Astrocyte of the spinal cord (primary cell): ENCODE results near the gene USP49.

Experiments
- DNase-seq: peaks from one replicate; pipeline ENCODE4 v3.0.0; 2011; ENCODE audit warnings: low read depth, low spot score
- H3K4me3 ChIP-seq: 2 replicates; pipeline ENCODE4 v1.5.1; 2011; ENCODE audit warnings: low read depth, mild to moderate bottlenecking, low read length, moderate library complexity
- in situ Hi-C: cut with HindIII; loops from 2 replicates; pipeline ENCODE4 v1.10.0; 2017; ENCODE audit warnings: low sequenced_read_pairs
- TF ChIP-seq, protein P1 (sequence below): IDR thresholded peaks from 2 replicates; pipeline ENCODE4 v1.5.1; 2012; ENCODE audit warnings: low read depth, mild to moderate bottlenecking, low read length, inconsistent platforms

Gene USP49

DNA sequence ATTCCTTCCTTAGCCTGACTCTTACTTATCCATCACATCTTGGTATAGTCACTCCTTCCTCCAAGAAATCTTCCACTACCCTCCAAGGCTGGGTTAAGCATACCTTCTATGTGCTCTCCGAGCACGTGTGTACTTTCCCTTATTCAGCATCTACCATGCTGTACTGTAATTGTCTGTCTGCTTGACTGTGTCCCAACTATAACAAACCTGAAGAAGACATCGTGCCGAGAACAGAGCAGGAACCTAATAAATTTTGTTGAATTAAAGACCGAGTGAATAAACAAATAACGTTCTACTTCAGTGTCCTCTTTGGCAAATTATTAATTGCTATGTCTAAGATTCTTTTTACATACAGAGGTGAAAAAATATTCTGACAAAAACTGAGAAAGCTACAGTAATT is 35.8 kb downstream of the USP49 start:
- in situ Hi-C loops, result no loop called here

DNA sequence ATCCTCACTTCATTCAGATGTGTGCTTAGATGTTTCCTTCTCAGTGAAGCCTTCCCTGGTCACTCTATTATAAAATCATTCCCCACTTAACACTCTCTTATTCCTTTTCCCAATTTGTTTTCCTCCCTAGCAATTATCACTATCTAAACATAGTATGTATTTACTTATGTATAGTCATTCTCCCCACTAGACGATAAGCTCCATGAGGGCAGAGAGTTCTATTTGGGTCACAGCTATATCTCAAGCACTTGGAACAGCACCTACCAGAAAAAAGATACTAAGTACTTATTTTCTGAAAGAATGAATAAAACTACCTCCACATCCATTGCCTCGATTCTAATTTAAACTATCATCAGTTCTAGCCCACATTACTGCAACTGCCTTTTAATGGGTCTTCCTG is 36.5 kb downstream of the USP49 start:
- DNase-seq, result no peak
- TF ChIP-seq, protein P1, sequence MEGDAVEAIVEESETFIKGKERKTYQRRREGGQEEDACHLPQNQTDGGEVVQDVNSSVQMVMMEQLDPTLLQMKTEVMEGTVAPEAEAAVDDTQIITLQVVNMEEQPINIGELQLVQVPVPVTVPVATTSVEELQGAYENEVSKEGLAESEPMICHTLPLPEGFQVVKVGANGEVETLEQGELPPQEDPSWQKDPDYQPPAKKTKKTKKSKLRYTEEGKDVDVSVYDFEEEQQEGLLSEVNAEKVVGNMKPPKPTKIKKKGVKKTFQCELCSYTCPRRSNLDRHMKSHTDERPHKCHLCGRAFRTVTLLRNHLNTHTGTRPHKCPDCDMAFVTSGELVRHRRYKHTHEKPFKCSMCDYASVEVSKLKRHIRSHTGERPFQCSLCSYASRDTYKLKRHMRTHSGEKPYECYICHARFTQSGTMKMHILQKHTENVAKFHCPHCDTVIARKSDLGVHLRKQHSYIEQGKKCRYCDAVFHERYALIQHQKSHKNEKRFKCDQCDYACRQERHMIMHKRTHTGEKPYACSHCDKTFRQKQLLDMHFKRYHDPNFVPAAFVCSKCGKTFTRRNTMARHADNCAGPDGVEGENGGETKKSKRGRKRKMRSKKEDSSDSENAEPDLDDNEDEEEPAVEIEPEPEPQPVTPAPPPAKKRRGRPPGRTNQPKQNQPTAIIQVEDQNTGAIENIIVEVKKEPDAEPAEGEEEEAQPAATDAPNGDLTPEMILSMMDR, result no peak
- in situ Hi-C loops, result no loop called here
- H3K4me3 ChIP-seq, result no peak overlapping the region

More for the DNA sequence above, 35.8 kb downstream of the USP49 start:
- TF ChIP-seq, protein P1, result no peak
- no peak for DNase-seq
- H3K4me3 ChIP-seq, result no peak overlapping the region

DNA sequence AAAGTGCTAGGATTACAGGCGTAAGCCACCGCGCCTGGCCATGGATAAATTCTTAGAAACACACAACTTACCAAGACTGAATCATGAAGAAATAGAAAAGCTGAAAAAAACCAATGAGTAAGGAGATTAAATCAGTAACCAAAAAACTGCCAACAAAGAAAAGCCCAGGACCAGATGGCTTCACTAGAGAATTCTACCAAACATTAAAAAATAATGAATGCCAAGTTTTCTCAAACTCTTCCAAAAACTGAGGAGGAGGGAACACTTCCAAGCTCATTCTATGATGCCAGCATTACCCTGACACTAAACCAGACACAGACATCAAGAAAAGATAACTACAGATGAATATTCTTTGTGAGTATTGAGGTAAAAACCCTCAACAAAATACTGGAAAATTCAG is 44.3 kb downstream of the USP49 start:
- DNase-seq, result no peak
- in situ Hi-C loops, result no loop called here
- TF ChIP-seq, protein P1, result no peak

GRCh38 chr6:41846666-41847237 is 48.4 kb downstream of the USP49 start:
- no peak overlapping the region for H3K4me3 ChIP-seq
- peak; percentile 95 for DNase-seq
- TF ChIP-seq, protein P1, result peak; percentile 90
- in situ Hi-C loops, result no loop called here

More for the DNA sequence above, 44.3 kb downstream of the USP49 start:
- no peak overlapping the region for H3K4me3 ChIP-seq

GRCh38 chr6:41843178-41843577 is 52.0 kb downstream of the USP49 start:
- DNase-seq, result no peak
- TF ChIP-seq, protein P1, result no peak
- in situ Hi-C loops, result no loop called here

DNA sequence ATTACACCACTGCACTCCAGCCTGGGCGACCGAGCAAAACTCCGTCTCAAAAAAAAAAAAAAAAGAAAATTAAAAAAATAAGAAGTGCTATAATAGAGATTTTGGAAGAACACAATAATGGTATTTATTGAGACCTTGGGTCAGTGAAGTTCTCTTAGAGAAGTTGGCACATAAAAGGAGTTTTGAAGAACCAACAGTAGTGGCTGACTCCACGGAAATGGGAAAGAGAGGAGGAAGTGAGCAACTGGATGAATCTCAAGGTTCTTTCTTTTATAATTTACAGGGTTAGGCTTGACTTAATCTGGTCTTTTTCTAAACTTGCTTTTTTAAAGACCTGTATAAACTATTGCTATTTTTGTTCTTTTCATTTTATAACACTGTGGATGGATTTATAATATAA is 54.8 kb downstream of the USP49 start:
- no peak overlapping the region for H3K4me3 ChIP-seq
- in situ Hi-C loops, result no loop called here
- DNase-seq, result no peak
- TF ChIP-seq, protein P1, result no peak

More at GRCh38 chr6:41843178-41843577, 52.0 kb downstream of the USP49 start:
- H3K4me3 ChIP-seq, result no peak overlapping the region
